Large intestine (tissue), 3 donors: ENCODE results near the gene RPL32. TPM values are rescaled to one million over a fixed set of nuclear protein-coding genes. Genes with fewer than 3 reads are reported as not detected.

ENCODE experiments used
- DNase-seq, 2 donors: peaks; one replicate each; pipeline versions ENCODE4 v3.0.0 to v3.0.0-alpha.2; 2013
- H3K27ac ChIP-seq: one replicate; pipeline ENCODE4 v1.5.1; 2013; ENCODE audit warnings: low read length
- H3K27me3 ChIP-seq: 2 replicates; pipeline ENCODE4 v1.6.1; 2013; ENCODE audit warnings: low read length; ENCODE audit not compliant: control insufficient read depth, insufficient read depth
- H3K36me3 ChIP-seq: 2 replicates; pipeline ENCODE4 v1.6.1; 2013; ENCODE audit warnings: low read length; ENCODE audit not compliant: control insufficient read depth, insufficient read depth
- H3K4me1 ChIP-seq: one replicate; pipeline ENCODE4 v1.6.1; 2013; ENCODE audit warnings: low read length; ENCODE audit not compliant: control insufficient read depth, insufficient read depth
- H3K4me3 ChIP-seq: one replicate; pipeline ENCODE4 v1.5.1; 2013; ENCODE audit warnings: low read length
- H3K9me3 ChIP-seq: one replicate; pipeline ENCODE4 v1.6.1; 2013; ENCODE audit warnings: mild to moderate bottlenecking, low read depth, low read length, moderate library complexity; ENCODE audit not compliant: control insufficient read depth
- WGBS: methylation state at CpG from one replicate; pipeline ENCODE4 v1.1.5; 2013; ENCODE audit warnings: low lambda C conversion rate; ENCODE audit not compliant: insufficient coverage; 5-methylcytosine and 5-hydroxymethylcytosine counted together
- polyA plus RNA-seq: library from polyadenylated mRNA; unstranded; fragments of 120-200 nt; gene quantifications from one replicate; pipeline ENCODE4 v1.2.1, GENCODE V29; 2013

Gene RPL32
- polyA plus RNA-seq, 1 donor: 2,636 TPM

GRCh38 chr3:12870942-12871341 is 29.6 kb upstream of the RPL32 start:
- WGBS: no CpG with 5 or more reads among the region's 9 CpGs
- no peak for DNase-seq
- H3K9me3 ChIP-seq: no peaks in the 10 kb centered on the region
- H3K4me1 ChIP-seq: peaks cover 11% of the 10 kb centered on the region
- H3K4me3 ChIP-seq: no peak overlapping the region
- no peak overlapping the region for H3K27ac ChIP-seq
- no peaks in the 10 kb centered on the region for H3K36me3 ChIP-seq
- H3K27me3 ChIP-seq: peaks cover 23% of the 10 kb centered on the region

- no peak for DNase-seq
- Histone ChIP-seq H3K36me3 (no peaks in the 10 kb centered on the region), H3K4me3 (peak overlapping the region; percentile 30), H3K27ac (no peak overlapping the region), H3K27me3 (peaks cover 23% of the 10 kb centered on the region), H3K4me1 (peaks cover 11% of the 10 kb centered on the region), H3K9me3 (no peaks in the 10 kb centered on the region)
- no CpG with 5 or more reads among the region's 28 CpGs for WGBS
Observed at GRCh38 chr3:12869035-12869621, 27.8 kb upstream of the RPL32 start.

GRCh38 chr3:12868039-12869034 is 27.0 kb upstream of the RPL32 start:
- H3K27ac ChIP-seq: no peak overlapping the region
- WGBS: no CpG with 5 or more reads among the region's 45 CpGs

GRCh38 chr3:12866836-12867235 is 25.5 kb upstream of the RPL32 start:
- Histone ChIP-seq H3K27ac (no peak overlapping the region), H3K9me3 (no peaks in the 10 kb centered on the region), H3K36me3 (no peaks in the 10 kb centered on the region), H3K4me3 (no peak overlapping the region), H3K4me1 (peaks cover 11% of the 10 kb centered on the region), H3K27me3 (peaks cover 23% of the 10 kb centered on the region)
- DNase-seq: no peak
- no CpG with 5 or more reads among the region's 6 CpGs for WGBS

More at GRCh38 chr3:12868039-12869034, 27.0 kb upstream of the RPL32 start:
- peaks cover 11% of the 10 kb centered on the region for H3K4me1 ChIP-seq
- H3K9me3 ChIP-seq: no peaks in the 10 kb centered on the region
- H3K27me3 ChIP-seq: peaks cover 23% of the 10 kb centered on the region
- H3K4me3 ChIP-seq: peak overlapping the region; percentile 30
- peak; percentile 80 to 82 for DNase-seq
- no peaks in the 10 kb centered on the region for H3K36me3 ChIP-seq

GRCh38 chr3:12865271-12865670 is 23.9 kb upstream of the RPL32 start:
- H3K4me3 ChIP-seq: no peak overlapping the region
- WGBS: no CpG with 5 or more reads among the region's 4 CpGs
- peaks cover 11% of the 10 kb centered on the region for H3K4me1 ChIP-seq
- no peak for DNase-seq
- H3K36me3 ChIP-seq: no peaks in the 10 kb centered on the region
- peaks cover 19% of the 10 kb centered on the region for H3K27me3 ChIP-seq
- H3K9me3 ChIP-seq: no peaks in the 10 kb centered on the region
- no peak overlapping the region for H3K27ac ChIP-seq

GRCh38 chr3:12862387-12862786 is 21.0 kb upstream of the RPL32 start:
- Histone ChIP-seq H3K4me3 (no peak overlapping the region), H3K4me1 (no peaks in the 10 kb centered on the region), H3K9me3 (no peaks in the 10 kb centered on the region), H3K27ac (no peak overlapping the region), H3K27me3 (no peaks in the 10 kb centered on the region), H3K36me3 (no peaks in the 10 kb centered on the region)
- DNase-seq: no peak
- no CpG with 5 or more reads among the region's 8 CpGs for WGBS

- WGBS: no CpG with 5 or more reads among the region's 5 CpGs
- H3K9me3 ChIP-seq: no peaks in the 10 kb centered on the region
- no peaks in the 10 kb centered on the region for H3K4me1 ChIP-seq
- no peak for DNase-seq
- no peaks in the 10 kb centered on the region for H3K36me3 ChIP-seq
- H3K4me3 ChIP-seq: no peak overlapping the region
- no peak overlapping the region for H3K27ac ChIP-seq
- no peaks in the 10 kb centered on the region for H3K27me3 ChIP-seq
Observed at GRCh38 chr3:12861611-12862010, 20.2 kb upstream of the RPL32 start.

- WGBS: no CpG with 5 or more reads among the region's 7 CpGs
- H3K27ac ChIP-seq: no peak overlapping the region
- H3K4me3 ChIP-seq: no peak overlapping the region
- no peaks in the 10 kb centered on the region for H3K36me3 ChIP-seq
- no peaks in the 10 kb centered on the region for H3K9me3 ChIP-seq
- no peak for DNase-seq
- peaks cover 3% of the 10 kb centered on the region for H3K27me3 ChIP-seq
- H3K4me1 ChIP-seq: no peaks in the 10 kb centered on the region
Observed at GRCh38 chr3:12859840-12860239, 18.5 kb upstream of the RPL32 start.

- no peaks in the 10 kb centered on the region for H3K4me1 ChIP-seq
- peaks cover 6% of the 10 kb centered on the region for H3K27me3 ChIP-seq
- whole genome bisulfite sequencing: no CpG with 5 or more reads among the region's 5 CpGs
- no peak for DNase-seq
- no peaks in the 10 kb centered on the region for H3K9me3 ChIP-seq
- no peak overlapping the region for H3K4me3 ChIP-seq
- no peaks in the 10 kb centered on the region for H3K36me3 ChIP-seq
- no peak overlapping the region for H3K27ac ChIP-seq
Observed at GRCh38 chr3:12856626-12857025, 15.3 kb upstream of the RPL32 start.

GRCh38 chr3:12854565-12854964 is 13.2 kb upstream of the RPL32 start:
- no CpG with 5 or more reads among the region's 4 CpGs for WGBS

More at GRCh38 chr3:12854565-12854964, 13.2 kb upstream of the RPL32 start:
- peaks cover 6% of the 10 kb centered on the region for H3K27me3 ChIP-seq
- H3K4me3 ChIP-seq: no peak overlapping the region
- no peak for DNase-seq
- H3K36me3 ChIP-seq: no peaks in the 10 kb centered on the region
- H3K4me1 ChIP-seq: no peaks in the 10 kb centered on the region
- H3K9me3 ChIP-seq: peaks cover 2% of the 10 kb centered on the region
- H3K27ac ChIP-seq: no peak overlapping the region
